Gastrocnemius medialis (tissue), 4 donors: ENCODE results near the gene UBA6. TPM values are rescaled to one million over a fixed set of nuclear protein-coding genes. Genes with fewer than 3 reads are reported as not detected.

Source experiments
- ATAC-seq, 2 donors: fragments of 150-250 bp; one replicate each; pipeline ENCODE4 v1.9.1; 2016
- DNase-seq, 2 donors: peaks; one replicate each; pipeline ENCODE4 v3.0.0-alpha.2; 2019
- H3K27ac ChIP-seq, 4 donors: fragments of 200-600 bp; sonication (generic); 1 replicate in 1 of 4; 2 replicates in 3 of 4; pipeline ENCODE4 v1.5.1; 2016 to 2018; ENCODE audit warnings: mild to moderate bottlenecking in 2 of 4, moderate library complexity in 1 of 4
- H3K27me3 ChIP-seq, 3 donors: fragments of 200-600 bp; sonication (generic) in 2 of 3; 1 replicate in 1 of 3; 2 replicates in 2 of 3; pipeline versions ENCODE4 v1.5.1 to v1.6.0; 2016 to 2019; ENCODE audit warnings: mild to moderate bottlenecking in 1 of 3, moderate library complexity in 1 of 3
- H3K36me3 ChIP-seq, 2 donors: fragments of 200-600 bp; sonication (generic) in 1 of 2; one replicate each; pipeline ENCODE4 v1.5.1; 2017 to 2018
- H3K4me1 ChIP-seq, 2 donors: fragments of 200-600 bp; sonication (generic) in 1 of 2; one replicate each; pipeline ENCODE4 v1.5.1; 2016 to 2017; ENCODE audit warnings: mild to moderate bottlenecking in 2 of 2
- H3K4me3 ChIP-seq, 4 donors: fragments of 200-600 bp; sonication (generic) in 3 of 4; 1 replicate in 1 of 4; 2 replicates in 3 of 4; pipeline ENCODE4 v1.5.1; 2016 to 2019; ENCODE audit warnings: mild to moderate bottlenecking in 2 of 4
- H3K9me3 ChIP-seq, 3 donors: fragments of 200-600 bp; sonication (generic) in 2 of 3; 1 replicate in 1 of 3; 2 replicates in 2 of 3; pipeline ENCODE4 v1.5.1; 2016 to 2019
- POLR2A ChIP-seq, 2 donors: fragments of 450-650 bp; IDR thresholded peaks; one replicate each; pipeline ENCODE4 v1.6.1; 2017; ENCODE audit warnings: antibody characterized with exemption in 2 of 2, mild to moderate bottlenecking in 2 of 2, moderate library complexity in 2 of 2
- in situ Hi-C, 4 donors: fragments of 200-750 bp; cut with MboI; loops; one replicate each; pipeline versions ENCODE4 v1.15.0 to v1.8.0; 2017; ENCODE audit warnings: low sequenced_read_pairs in 4 of 4
- intact Hi-C: fragments of 100-400 bp; cut with DNase I; formaldehyde crosslinking; loops from one replicate; pipeline ENCODE4 v1.15.1; 2023; ENCODE audit warnings: low total_unique reads
- total RNA-seq, 4 donors: library from RNA; depleted of rRNA; stranded (reverse); fragments of >200 nt; gene quantifications; one replicate each; pipeline versions ENCODE4 v1.1.0 to v1.2.3, GENCODE V29; 2016
- TF ChIP-seq, protein P1 (sequence below), 5 experiments: fragments of 450-650 bp in 3 of 5; fragments of 200-600 bp in 2 of 5; sonication (generic) in 2 of 5; IDR thresholded peaks in 4 of 5; conservative IDR thresholded peaks in 1 of 5; 1 replicate in 4 of 5; 2 replicates in 1 of 5; pipeline ENCODE4 v1.5.1; 2016 to 2019; ENCODE audit warnings: antibody characterized with exemption in 5 of 5, mild to moderate bottlenecking in 3 of 5, moderate library complexity in 3 of 5

Gene UBA6
- total RNA-seq, 4 donors from 2014 or later = 38.9 to 103 (median 46.3) TPM

DNA sequence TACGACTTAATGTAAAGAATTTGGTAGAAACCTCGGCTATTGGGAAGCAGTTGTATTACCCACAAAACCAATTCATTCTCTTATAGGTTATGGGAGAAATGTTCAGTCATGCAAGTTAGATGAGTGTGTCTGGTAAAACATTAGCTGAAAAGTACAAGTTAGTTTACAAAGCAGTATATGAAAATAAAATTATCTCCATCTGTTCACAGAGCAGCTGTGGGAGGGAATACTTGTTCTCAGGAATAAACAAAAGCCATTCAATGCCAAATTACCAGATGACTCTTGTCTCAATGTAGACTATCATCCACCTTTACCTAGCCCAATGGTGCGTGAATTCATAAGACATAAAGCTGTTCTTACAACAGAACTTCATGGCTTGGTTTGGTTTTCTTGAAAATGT is 113.8 kb downstream of the UBA6 start:
- H3K4me1 ChIP-seq = no peaks in the 10 kb centered on the region
- no peak overlapping the region for H3K27ac ChIP-seq
- H3K27me3 ChIP-seq = no peaks in the 10 kb centered on the region
- H3K4me3 ChIP-seq = no peak overlapping the region
- no peaks in the 10 kb centered on the region for H3K36me3 ChIP-seq
- no peak for ATAC-seq
- intact Hi-C loops (no loop called here), in situ Hi-C loops (no loop called here)
- no peak for TF ChIP-seq POLR2A (IDR thresholded peaks at IDR 0.05)
- TF ChIP-seq, protein P1, sequence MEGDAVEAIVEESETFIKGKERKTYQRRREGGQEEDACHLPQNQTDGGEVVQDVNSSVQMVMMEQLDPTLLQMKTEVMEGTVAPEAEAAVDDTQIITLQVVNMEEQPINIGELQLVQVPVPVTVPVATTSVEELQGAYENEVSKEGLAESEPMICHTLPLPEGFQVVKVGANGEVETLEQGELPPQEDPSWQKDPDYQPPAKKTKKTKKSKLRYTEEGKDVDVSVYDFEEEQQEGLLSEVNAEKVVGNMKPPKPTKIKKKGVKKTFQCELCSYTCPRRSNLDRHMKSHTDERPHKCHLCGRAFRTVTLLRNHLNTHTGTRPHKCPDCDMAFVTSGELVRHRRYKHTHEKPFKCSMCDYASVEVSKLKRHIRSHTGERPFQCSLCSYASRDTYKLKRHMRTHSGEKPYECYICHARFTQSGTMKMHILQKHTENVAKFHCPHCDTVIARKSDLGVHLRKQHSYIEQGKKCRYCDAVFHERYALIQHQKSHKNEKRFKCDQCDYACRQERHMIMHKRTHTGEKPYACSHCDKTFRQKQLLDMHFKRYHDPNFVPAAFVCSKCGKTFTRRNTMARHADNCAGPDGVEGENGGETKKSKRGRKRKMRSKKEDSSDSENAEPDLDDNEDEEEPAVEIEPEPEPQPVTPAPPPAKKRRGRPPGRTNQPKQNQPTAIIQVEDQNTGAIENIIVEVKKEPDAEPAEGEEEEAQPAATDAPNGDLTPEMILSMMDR (IDR thresholded peaks at IDR 0.05 in 4 of 5, conservative IDR thresholded peaks at IDR 0.05 in 1 of 5) = no peak
- H3K9me3 ChIP-seq = no peaks in the 10 kb centered on the region
- no peak for DNase-seq

- DNase-seq = no peak
- Histone ChIP-seq H3K9me3 (no peaks in the 10 kb centered on the region), H3K4me3 (no peak overlapping the region), H3K27me3 (no peaks in the 10 kb centered on the region), H3K36me3 (no peaks in the 10 kb centered on the region), H3K4me1 (no peaks in the 10 kb centered on the region), H3K27ac (no peak overlapping the region)
- intact Hi-C loops (no loop called here), in situ Hi-C loops (no loop called here)
- no peak for TF ChIP-seq POLR2A (IDR thresholded peaks at IDR 0.05)
- TF ChIP-seq, protein P1 (IDR thresholded peaks at IDR 0.05 in 4 of 5, conservative IDR thresholded peaks at IDR 0.05 in 1 of 5) = no peak
- no peak for ATAC-seq
Observed at GRCh38 chr4:67584496-67584895, 116.5 kb downstream of the UBA6 start.

GRCh38 chr4:67581913-67582312 is 119.0 kb downstream of the UBA6 start:
- Histone ChIP-seq H3K27me3 (no peaks in the 10 kb centered on the region), H3K4me3 (no peak overlapping the region), H3K27ac (no peak overlapping the region), H3K36me3 (no peaks in the 10 kb centered on the region), H3K9me3 (no peaks in the 10 kb centered on the region), H3K4me1 (no peaks in the 10 kb centered on the region)
- TF ChIP-seq, protein P1 (IDR thresholded peaks at IDR 0.05 in 4 of 5, conservative IDR thresholded peaks at IDR 0.05 in 1 of 5) = no peak
- no peak for TF ChIP-seq POLR2A (IDR thresholded peaks at IDR 0.05)
- ATAC-seq (no peak), DNase-seq (no peak)
- intact Hi-C loops = no loop called here
- in situ Hi-C loops = no loop called here

GRCh38 chr4:67581208-67581857 is 119.6 kb downstream of the UBA6 start:
- H3K27ac ChIP-seq = no peak overlapping the region
- H3K27me3 ChIP-seq = no peaks in the 10 kb centered on the region
- no peaks in the 10 kb centered on the region for H3K4me1 ChIP-seq
- intact Hi-C loops (no loop called here), in situ Hi-C loops (no loop called here)
- TF ChIP-seq, protein P1 (IDR thresholded peaks at IDR 0.05 in 4 of 5, conservative IDR thresholded peaks at IDR 0.05 in 1 of 5) = no peak
- TF ChIP-seq POLR2A (IDR thresholded peaks at IDR 0.05) = no peak
- H3K9me3 ChIP-seq = no peaks in the 10 kb centered on the region
- DNase-seq = no peak
- no peak overlapping the region for H3K4me3 ChIP-seq
- no peaks in the 10 kb centered on the region for H3K36me3 ChIP-seq
- ATAC-seq = no peak

- H3K27ac ChIP-seq = no peak overlapping the region
- in situ Hi-C loops (no loop called here), intact Hi-C loops (no loop called here)
- H3K4me1 ChIP-seq = no peaks in the 10 kb centered on the region
- H3K27me3 ChIP-seq = no peaks in the 10 kb centered on the region
- DNase-seq (no peak), ATAC-seq (no peak)
- no peaks in the 10 kb centered on the region for H3K36me3 ChIP-seq
- TF ChIP-seq, protein P1 (IDR thresholded peaks at IDR 0.05 in 4 of 5, conservative IDR thresholded peaks at IDR 0.05 in 1 of 5) = no peak
- no peak for TF ChIP-seq POLR2A (IDR thresholded peaks at IDR 0.05)
- H3K4me3 ChIP-seq = no peak overlapping the region
- no peaks in the 10 kb centered on the region for H3K9me3 ChIP-seq
Observed at GRCh38 chr4:67580577-67580976, 120.4 kb downstream of the UBA6 start.
